Myocyte (in vitro differentiated cells): Measurements from ENCODE around the gene PRRC2C. TPM values are rescaled to one million over a fixed set of nuclear protein-coding genes. Genes with fewer than 3 reads are reported as not detected.

Experiments
- DNase-seq: peaks from one replicate; pipeline ENCODE4 v3.0.0-alpha.2; 2012; ENCODE audit warnings: low read depth
- total RNA-seq: library from RNA; depleted of rRNA; stranded (reverse); fragments of >200 nt; gene quantifications from 2 replicates; pipeline ENCODE4 v1.2.3, GENCODE V29; 2014

PRRC2C gene
- total RNA-seq, 1 donor from 2014 or later, result 47.7 TPM

DNA sequence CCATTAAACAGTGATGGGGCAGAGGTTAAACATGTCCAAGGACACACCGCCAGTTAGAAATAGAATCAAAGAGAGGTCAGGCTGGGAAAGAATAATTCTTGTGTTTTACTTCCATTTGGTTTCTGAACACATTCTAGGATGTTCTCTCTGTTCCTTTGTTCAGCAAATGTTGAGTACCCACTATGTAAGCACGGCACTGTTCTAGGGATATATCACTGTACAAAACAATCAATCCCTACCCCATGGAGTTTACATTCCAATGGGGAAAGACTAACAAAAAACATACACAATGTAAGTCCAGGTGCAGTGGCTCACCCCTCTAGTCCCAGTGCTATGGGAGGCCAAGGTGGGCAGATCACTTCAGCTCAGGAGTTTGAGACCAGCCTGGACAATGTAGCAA is 142.9 kb downstream of the PRRC2C start:
- no peak for DNase-seq

DNA sequence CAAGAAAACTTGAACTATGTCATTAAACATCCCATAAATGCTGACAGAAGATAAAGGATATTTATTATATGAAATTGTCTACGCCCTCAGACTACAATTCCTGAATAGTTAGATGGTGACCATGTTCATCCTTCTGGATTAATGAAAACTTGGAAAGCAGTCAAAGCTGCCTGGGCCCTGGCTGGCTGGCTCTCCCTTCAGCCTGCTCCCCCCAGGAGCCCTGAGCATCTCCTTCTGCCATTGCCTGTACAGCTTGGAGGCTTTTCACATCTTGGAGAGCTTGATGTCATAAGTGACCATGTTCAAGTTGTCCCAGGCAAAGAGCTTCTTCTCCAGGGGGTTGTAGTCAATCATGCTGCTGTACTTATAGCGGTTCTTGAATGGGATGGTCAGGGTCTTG is 150.3 kb downstream of the PRRC2C start:
- no peak for DNase-seq

DNA sequence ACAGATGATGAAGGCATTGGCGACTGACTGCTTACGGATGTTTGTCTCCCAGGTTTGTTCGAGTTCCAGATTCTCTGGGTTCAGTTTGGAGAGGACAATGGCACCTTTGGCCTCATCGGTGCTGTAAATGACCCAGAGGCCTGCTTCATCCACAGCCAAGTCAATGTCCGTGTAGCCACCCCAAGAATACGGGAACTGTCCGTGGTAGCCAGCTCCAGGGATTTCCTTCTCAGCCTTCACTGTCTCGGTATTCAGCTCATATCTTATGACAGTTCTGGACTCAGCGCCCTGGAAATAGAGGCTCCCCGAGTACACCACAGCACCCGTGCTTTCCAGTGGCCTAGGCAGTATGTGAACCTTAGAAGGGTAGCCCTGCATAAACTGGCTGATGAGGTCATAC is 150.8 kb downstream of the PRRC2C start:
- DNase-seq, result peak; percentile 31

DNA sequence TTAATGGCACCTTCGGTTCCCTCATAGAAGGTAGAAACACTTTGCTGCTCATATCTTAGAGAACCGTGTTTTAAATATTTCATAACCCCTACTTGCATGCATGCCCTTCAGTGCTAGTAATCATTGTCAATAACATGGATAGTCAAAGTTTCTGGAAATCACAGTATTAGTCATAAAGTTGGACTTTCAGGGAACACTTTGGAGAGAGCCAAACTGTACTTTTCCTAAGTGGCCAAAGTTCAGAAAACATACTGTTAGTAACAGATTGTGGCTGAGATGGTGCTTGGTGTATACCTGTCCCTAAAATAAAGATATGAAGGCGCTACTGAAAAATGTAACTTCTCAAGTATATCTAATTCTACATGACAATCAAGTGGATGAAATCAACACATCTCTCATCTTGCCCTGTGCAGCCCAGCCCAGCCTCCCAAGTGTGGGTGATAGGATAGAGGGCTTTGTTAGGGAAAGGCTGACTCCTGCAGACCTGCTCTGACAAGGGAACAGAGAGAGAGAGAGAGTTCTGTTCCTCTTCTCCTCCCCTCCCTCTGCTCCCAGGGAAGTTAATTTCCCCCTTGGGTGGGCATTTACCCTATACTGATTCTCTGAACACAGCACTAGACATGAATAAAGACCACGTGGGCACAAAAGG is 152.7 kb downstream of the PRRC2C start:
- no peak for DNase-seq

DNA sequence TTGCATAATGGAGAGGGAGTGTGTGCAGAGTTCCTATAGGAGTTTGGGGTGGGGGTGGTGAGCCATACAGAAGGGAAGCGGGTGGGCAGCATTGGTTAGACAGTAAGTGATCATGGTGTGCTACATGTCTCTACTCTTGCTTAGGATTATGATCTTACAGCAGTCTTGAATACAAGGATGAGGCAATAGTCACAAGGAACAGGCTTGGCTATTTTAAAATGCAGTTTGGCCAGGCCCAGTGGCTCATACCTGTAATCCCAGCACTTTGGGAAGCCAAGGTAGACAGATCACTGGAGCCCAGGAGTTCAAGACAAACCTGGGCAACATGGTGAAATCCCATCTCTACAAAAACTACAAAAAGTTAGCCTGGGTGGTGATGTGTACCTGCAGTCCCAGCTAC is 154.9 kb downstream of the PRRC2C start:
- no peak for DNase-seq

DNA sequence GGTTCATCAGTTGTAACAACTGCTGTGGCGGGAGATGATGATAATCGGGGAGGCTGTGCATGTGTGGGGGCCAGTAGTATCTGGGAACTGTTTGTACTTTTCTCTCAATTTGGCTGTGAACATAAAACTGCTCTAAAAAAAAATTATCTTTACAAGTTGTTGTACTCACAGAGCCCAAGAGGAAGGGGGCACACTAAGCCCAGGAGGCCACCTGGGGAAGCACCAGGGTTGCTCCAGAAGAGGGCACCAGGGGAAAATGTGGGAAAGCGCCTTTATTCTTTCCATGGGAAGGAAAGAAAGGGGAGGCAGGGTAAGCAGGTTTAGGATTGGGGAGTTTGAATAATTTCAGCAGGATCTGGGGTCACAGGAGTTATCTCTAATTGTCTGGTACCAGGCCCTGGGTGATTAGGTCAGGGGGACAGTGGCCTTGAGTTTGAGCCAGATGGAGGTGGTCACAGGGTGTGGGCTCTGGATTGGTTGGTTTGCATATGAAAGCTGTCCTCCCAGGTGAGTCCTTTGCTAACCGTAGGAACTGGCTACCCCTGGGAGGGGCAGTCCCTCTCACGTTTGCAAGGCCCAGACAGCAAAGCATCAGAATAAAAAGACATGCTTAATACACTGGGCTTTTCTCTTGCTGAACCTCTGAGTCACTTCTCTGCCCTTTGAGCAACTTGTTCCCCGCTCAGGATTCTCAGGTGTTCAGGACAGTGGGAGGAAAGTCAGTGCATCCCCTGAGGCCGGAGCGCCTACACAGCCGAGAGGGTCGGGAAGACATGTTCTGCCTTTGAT is 155.9 kb downstream of the PRRC2C start:
- DNase-seq, result no peak

DNA sequence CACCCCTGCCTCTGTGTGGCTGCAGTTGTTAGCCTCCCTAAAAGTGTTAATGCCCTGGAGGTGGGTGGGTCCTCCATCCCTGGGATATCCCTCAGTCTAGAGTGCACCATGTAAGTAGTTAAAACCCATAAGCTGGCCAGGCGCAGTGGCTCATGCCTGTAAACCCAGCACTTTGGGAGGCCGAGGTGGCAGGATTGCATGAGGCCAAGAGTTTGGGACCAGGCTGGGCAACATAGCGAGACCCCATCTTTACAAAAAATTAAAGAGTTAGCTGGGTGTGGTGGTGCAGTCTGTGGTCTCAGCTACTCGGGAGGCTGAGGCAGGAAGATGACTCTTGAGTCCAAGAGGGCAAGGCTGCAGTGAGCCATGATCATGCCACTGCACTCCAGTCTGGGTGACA is 156.9 kb downstream of the PRRC2C start:
- no peak for DNase-seq

Other genes starting within 250 kb of the PRRC2C start
- 0.08 TPM in 1 of 2 replicates, not detected in the other for gene FMO1, start 237.0 kb upstream of the PRRC2C start, total RNA-seq
- gene FMO4, start 171.3 kb upstream of the PRRC2C start, total RNA-seq, result 3.1 and 8.7 TPM in 2 replicates
- not detected in 2 replicates for gene MYOCOS, start 136.7 kb downstream of the PRRC2C start, total RNA-seq
- gene MYOC, start 167.2 kb downstream of the PRRC2C start, total RNA-seq, result not detected in 2 replicates